T-helper 1 cell (primary cell): Measurements from ENCODE around the gene MSI2.

ENCODE experiments used
- DNase-seq, 5 donors: peaks; one replicate each; pipeline ENCODE4 v3.0.0-alpha.2; 2012 to 2020

The MSI2 gene

GRCh38 chr17:57247261-57247660 is 9.1 kb upstream of the MSI2 start:
- DNase-seq: no peak

DNA sequence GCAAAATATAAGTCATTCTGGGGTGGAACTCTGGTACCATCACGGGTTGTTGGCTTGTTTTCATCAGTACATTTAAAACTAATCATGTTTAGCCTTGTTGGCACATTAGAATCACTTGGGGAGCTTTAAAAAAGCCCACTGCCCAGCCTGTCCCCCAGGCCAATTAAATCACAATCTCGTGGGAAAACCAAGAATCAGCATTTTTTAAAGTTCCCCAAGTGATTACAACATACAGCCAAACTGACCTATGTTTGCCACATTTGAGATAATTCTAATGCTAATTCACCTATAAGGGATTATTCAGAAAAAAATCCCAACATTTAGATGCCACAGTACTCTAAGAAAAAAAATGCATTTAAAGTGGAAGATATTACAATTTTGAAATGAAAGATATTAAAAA is 8.4 kb upstream of the MSI2 start:
- no peak for DNase-seq

DNA sequence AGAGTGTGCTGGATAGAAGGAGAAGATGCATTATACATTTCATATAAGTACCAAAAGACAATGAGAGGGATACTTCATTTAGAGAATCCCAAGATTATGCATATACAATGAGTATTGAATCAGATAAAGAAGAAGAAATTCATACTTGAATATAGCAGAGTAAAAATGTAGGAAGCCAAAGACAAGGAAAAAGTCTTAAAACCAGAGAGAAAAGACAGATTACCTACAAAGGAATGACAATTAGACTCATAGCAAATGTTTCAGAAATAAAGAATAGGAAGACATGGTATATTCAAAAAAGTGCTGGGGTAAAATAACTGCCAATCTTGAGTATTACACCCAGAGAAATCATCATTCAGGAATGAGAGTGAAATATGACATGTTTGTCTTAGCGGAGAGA is 6.8 kb upstream of the MSI2 start:
- DNase-seq: no peak

- no peak for DNase-seq
Measured at GRCh38 chr17:57251211-57251787, 5.0 kb upstream of the MSI2 start.

- DNase-seq: no peak
Measured at GRCh38 chr17:57253362-57254065, 2.8 kb upstream of the MSI2 start.

GRCh38 chr17:57255182-57255775 is 1.0 kb upstream of the MSI2 start:
- no peak for DNase-seq

GRCh38 chr17:57256708-57257112 is 387 bp downstream of the MSI2 start:
- peak; percentile 12 to 44 (median 36) for DNase-seq

GRCh38 chr17:57257195-57257894 is 1.0 kb downstream of the MSI2 start:
- peak in 3 of 5 donors; percentile 10 to 26 (median 24) for DNase-seq

- DNase-seq: no peak
Measured at GRCh38 chr17:57257895-57258851, 1.9 kb downstream of the MSI2 start.

DNA sequence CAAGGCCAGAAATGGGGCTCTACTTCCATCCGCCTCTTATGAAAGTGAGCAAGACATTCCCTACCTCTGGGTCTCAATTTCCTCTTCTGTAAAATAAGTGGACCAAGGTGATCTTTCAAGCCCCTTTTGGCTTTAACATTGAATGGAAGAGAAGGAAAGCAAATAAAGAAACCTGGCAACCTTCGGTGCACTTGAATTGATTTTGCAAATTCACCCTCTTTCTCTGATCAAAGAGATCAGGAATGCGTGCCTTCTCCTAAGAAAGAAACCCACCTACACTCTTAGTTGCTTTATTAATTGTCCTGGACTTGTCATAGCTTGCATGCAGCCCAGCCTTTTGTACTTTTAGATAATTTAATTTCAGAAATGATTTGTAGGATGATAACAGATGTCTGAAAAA is 3.0 kb downstream of the MSI2 start:
- DNase-seq: no peak

DNA sequence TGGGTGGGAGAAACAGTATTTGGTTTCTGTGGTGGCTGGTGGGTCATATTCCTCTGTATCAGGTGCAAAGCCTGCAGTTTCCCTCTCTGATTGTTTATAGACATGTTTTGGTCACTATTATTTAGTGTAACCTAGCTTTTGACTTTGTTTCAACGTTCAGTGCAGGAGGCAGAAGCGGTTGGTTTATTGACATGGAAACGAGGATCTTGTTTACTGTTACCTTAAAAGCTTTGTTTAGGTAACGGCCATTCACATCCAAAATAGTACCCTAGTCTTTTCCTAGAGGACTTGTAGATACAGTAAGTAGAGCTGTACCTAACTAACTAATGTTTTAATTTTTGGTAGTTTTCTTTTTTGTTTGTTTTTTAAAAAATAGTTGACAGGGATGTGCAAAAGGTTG is 3.5 kb downstream of the MSI2 start:
- no peak for DNase-seq

DNA sequence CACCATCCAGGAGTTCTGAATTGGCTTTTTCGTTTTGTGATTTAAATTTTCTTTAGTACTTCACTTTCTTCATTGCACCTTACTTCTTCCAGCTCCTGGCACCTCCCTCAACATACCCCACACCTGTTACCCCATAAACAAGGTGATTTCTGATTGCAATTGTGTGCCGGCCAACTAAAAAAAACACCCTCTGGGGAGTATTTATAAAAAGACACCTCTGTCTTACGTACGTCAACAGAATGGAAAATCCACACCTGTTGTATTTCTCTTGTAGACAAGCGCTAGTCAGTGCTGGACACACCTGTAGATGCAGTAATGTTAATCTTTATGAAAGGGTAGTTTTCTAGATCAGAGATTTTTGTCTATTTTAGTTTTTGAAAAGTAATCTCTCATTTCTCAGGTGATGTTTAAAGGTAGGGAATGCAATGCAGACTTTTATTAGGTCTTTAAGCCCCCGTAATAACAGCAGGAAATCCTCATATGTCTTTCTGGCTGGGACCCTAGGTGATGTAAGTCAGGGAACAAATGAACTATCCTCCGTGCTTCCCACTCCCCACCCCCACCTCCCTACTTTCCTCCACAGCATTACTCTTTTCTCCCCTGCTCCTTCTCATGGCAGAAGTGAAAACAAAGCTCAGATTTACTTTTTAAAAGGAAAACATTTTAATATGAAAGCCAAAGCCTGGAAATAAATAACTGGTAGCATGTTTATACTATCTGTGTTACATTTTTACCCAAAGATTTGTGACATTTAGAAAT is 4.2 kb downstream of the MSI2 start:
- no peak for DNase-seq

GRCh38 chr17:57261084-57261461 is 4.8 kb downstream of the MSI2 start:
- no peak for DNase-seq

DNA sequence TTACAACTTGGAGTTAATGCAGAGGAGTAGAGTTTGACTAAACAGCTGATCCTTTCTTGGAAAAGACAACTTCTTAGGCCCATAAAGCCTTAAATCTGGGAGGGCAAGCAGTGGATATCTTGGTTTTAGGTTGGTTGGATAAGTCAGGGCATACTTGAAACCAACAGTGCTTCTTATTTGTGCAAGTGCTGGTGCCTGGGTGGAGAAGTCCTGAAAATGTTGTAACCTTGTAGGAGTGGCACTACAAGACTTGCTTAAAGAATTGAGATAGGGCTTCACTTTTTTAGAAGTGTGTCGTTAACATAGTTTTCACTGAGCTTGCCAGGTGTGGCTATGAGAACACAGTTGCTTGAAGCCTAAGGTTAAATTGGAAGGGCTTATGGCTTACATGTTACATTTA is 6.2 kb downstream of the MSI2 start:
- DNase-seq: no peak

DNA sequence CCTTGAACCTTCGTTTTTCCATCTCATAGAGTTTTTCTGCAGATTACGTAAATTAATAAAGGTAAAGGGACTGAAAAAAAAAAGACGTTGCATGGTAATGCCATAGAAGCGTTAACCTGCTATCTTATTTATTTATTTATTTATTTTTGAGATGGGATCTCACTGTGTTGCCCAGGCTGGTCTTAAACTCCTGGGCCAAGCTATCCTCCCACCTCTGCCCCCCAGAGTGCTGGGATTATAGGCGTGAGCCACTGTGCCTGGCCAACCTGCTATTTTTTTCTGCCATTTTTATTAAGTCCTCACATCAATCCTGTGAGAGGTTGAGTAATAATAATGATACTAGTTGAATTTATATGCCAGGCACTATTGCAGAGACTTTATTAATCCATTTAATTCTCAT is 7.9 kb downstream of the MSI2 start:
- no peak for DNase-seq

- DNase-seq: no peak
Measured at GRCh38 chr17:57264776-57265175, 8.5 kb downstream of the MSI2 start.

- DNase-seq: no peak
Measured at GRCh38 chr17:57266902-57267311, 10.6 kb downstream of the MSI2 start.

DNA sequence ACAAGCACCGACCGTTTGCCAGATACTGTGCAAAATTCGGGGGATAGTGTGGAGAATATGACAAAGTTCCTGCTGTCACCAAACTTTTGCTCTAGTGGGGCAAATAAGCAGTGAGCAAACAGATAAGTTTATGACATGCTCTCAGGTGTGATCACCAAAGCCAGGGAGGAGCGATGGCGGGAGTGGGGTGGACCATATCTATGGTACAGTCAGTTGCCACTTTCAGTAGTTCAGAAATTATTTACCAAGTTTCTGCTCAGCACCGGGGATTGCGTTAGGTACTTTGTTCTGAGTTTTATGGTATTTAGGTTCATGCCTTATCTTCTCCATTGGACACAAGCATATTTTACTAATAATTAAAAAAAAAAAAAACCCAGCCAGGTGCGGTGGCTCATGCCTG is 11.9 kb downstream of the MSI2 start:
- no peak for DNase-seq

- no peak for DNase-seq
Measured at GRCh38 chr17:57269052-57269451, 12.7 kb downstream of the MSI2 start.

DNA sequence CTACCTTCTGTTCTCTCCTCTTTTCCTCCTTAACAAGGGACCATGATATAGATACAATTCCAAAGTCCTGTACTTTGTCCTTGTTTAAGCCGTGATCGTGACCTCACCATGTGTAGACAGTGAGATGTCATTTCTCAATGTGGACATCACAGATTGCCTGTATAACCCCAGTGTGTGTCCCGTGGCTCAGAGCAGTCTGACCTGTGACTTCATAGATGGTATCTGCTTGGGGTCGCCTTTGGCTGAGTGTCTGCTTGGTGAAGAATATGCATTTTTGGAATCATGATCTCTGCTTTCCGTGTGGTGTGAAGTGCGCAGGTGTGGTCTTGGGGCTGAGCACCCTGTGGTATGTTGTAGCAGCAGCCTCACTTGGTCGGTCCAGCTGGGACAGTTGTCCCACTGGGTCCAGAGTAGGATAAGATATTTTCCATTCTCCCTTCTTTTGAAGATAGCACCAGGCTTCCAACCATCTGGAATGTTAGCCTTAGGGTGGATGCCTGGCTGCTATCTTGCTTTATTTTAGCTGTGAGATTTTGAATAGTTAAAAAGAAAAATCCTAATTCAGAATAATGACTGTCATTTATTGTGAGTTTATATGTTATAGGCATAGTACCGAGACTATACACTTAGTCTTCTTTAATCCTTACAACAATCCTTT is 13.4 kb downstream of the MSI2 start:
- no peak for DNase-seq

GRCh38 chr17:57270801-57271245 is 14.5 kb downstream of the MSI2 start:
- DNase-seq: no peak
